GM11168 (cell line): ENCODE results near the gene AOC3.
"Not testable (repeated sequence)": the region's sequence is repeated elsewhere in the genome, so short reads cannot be mapped to it uniquely, and the experiment has no call there.

Source experiments
- in situ Hi-C: fragments of 300-500 bp; cut with MboI; formaldehyde crosslinking; loops from one replicate; pipeline ENCODE4 v1.12.0; 2022; ENCODE audit warnings: low sequenced_read_pairs; ENCODE audit not compliant: unreplicated experiment

The AOC3 gene

DNA sequence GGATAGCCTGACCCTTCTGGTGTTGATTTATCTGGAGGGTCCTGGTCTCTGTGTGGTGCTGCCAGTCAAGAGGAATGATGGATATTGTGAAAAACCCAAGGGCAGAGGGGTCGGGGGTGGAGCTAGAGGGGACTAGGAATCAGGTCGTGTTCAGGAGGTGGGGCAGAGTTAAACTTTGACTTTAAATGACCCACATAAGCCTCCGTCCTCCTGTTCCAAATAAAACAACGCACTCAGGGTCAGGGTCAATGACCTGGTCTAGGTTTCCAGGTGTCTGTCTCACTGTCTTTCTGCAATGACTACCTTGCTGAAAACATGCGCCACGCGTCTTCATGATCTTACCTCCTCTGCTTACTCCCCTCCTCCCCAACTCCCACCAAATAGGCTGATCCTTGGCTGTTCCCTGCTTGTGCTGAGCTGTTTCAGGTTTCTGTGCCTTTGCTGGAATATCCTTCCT, 14.7 kb downstream of the AOC3 start:
- in situ Hi-C loops: no loop called here

DNA sequence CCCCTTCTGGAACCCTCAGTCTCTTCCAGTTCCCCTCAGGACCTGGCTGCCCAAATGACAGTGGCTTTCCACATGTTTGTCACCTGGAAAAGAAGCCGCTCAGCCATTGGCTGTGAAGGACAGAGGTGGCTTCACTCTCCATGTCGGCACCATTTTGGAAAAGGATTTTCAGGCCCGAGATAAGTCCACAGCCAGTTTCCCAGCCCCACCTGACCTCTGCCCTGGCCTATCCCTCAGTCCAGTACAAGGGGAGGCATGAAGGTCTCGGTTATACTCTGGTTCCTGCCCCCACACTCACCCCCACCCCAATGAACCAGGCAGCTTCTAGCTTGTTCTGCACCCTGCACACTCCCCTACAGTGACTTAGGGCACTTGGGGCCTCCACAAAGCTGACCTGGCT, 15.2 kb downstream of the AOC3 start:
- in situ Hi-C loops: no loop called here

DNA sequence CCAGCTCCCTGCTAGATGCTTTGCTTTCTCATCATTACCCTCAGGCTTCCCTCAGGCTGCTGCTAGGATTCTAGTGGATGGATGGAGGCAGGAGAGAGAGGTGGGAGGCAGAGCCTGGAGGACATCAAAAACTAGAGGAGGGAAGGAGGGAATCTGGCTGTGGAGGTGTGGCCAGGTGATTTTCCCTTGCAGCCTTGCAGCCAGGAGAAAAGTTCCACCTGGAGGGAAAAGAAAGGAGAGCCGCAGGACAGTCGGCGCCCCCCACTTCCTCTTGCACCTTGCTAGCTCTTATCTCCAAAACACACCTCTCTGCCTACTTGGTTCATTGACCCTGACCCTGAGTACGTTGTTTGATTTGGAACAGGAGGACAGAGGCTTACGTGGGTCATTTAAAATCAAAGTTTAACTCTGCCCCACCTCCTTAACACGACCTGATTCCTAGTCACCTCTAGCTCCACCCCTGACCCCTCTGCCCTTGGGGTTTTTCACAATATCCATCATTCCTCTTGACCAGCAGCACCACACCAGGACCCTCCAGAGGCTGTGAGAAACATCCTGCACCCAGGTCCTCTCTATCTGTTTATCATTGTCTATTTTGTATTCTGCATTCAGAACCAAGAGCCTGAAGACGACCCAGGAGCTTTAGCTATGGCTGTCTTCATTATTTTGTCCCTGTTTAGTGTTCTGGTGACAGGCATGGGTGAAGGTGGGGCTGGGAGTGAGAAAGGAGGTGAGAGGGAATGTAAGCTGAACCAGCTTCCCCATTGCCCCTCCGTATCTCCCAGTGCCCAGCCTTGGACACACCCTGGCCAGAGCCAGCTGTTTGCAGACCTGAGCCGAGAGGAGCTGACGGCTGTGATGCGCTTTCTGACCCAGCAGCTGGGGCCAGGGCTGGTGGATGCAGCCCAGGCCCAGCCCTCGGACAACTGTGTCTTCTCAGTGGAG, 15.9 kb downstream of the AOC3 start:
- in situ Hi-C loops: no loop called here

DNA sequence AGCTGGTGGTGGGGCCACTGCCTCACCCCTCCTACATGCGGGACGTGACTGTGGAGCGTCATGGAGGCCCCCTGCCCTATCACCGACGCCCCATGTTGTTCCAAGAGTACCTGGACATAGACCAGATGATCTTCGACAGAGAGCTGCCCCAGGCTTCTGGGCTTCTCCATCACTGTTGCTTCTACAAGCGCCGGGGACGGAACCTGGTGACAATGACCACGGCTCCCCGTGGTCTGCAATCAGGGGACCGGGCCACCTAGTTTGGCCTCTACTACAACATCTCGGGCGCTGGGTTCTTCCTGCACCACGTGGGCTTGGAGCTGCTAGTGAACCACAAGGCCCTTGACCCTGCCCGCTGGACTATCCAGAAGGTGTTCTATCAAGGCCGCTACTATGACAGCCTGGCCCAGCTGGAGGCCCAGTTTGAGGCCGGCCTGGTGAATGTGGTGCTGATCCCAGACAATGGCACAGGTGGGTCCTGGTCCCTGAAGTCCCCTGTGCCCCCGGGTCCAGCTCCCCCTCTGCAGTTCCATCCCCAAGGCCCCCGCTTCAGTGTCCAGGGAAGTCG, 16.8 kb downstream of the AOC3 start:
- in situ Hi-C loops: not testable (repeated sequence)

DNA sequence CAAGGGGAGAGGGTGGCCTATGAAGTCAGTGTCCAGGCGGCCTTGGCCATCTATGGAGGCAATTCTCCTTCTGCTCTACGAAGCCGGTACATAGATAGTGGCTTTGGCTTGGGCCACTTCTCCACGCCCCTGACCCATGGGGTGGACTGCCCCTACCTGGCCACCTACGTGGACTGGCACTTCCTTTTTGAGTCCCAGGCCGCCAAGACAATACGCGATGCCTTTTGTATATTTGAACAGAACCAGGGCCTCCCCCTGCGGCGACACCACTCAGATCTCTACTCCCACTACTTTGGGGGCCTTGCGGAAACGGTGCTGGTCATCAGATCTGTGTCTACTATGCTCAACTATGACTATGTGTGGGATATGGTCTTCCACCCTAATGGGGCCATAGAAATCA, 17.3 kb downstream of the AOC3 start:
- in situ Hi-C loops: no loop called here

DNA sequence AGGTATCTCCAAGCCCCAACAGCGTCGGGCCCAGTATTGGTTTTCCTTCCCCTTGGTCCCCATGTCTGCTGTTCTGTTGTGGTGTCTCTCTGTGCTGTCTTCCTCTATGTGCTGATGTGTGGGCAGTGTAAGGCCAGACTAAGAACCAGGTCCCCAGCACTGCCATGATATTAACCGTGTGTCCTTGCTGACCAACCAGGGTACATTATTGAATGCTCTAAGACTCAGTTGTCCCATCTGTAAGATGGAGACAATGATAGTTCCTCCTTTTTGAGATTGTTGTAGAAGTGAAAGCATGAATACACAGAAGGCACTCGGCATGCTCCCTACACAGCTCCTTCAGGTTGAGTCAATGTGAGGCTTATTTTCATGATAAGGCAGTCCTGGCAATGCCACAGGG, 20.6 kb downstream of the AOC3 start:
- in situ Hi-C loops: no loop called here

DNA sequence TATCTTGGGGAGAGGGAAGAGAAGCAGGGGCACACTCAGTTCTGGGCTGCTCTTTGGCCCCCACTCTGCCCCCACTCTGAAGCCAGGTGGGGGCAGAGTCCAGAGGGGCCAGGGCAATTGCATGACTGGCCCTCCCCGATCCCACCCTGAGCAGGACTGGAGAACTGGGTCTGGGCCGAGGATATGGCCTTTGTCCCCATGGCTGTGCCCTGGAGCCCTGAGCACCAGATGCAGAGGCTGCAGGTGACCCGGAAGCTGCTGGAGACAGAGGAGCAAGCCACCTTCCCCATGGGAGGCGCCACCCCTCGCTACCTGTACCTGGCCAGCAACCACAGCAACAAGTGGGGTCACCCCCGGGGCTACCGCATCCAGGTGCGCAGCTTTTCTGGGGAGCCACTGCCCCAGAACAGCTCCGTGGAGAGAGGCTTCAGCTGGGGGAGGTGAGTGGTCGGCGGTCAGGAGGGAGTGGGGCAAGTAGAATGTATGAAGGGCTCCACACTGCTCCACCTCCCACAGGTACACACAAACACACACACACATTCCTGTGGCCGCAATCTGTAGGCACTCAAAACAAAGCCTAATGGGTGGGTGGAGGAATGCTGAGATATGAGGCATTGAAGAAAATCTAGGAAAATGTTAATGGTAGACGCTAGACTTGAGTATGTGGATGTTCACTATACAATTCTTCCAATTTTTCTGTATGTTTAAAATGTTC, 21.4 kb downstream of the AOC3 start:
- in situ Hi-C loops: no loop called here

DNA sequence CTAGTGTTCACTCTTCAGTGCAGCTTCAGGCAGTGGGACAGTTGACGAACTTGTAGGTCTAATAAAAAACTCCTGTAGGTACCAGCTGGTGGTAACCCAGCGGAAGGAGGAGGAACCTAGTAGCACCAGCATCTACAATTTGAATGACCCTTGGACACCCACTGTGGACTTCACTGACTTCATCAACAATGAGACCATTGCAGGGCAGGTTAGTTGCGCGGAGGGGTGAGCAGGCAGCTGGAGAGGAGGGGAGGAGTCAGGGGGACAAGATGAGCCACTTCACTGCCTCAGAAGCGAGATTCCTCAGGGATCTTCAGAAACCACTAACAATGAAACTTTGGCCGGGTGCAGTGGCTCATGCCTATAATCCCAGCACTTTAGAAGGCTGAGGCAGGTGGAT, 22.3 kb downstream of the AOC3 start:
- in situ Hi-C loops: no loop called here

DNA sequence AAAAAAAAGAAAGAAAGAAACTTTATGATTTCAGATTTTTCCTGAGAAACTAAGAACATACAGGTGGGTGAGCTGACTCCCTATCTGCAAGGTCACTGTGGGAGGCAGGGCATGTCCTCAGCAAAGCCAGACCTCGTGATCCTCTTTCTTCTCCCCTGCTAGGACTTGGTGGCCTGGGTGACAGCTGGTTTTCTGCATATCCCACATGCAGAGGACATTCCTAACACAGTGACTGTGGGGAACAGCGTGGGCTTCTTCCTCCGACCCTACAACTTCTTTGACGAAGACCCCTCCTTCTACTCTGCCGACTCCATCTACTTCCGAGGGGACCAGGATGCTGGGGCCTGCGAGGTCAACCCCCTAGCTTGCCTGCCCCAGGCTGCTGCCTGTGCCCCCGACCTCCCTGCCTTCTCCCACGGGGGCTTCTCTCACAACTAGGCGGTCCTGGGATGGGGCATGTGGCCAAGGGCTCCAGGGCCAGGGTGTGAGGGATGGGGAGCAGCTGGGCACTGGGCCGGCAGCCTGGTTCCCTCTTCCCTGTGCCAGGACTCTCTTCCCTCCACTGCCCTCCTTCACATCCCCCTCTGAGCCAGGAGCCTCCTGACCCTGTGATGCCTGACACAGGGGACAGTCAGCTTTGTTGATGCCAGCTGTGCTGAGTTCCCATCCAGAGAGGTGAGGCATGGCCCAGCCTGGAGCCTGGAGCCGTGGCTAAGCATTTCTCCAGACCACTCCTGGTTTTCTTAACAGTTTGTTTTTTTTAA, 23.1 kb downstream of the AOC3 start:
- in situ Hi-C loops: not testable (repeated sequence)

DNA sequence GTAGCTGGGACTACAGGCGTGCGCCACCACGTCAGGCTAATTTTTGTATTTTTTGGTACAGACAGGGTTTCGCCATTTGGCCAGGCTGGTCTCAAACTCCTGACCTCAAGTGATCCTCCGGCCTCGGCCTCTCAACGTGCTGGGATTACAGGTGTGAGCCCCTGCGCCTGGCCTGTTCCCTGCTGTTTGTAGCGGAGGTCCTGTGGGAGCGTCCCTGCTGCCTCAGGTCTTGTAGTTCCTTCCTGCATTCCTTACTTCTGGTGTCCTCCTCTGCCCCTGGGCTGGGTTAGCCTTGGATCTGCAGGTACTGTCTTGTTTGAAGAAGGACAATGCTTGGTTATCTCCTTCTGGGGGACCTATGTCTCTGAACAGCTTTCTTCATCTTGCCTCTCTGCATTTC, 26.0 kb downstream of the AOC3 start:
- in situ Hi-C loops: no loop called here

DNA sequence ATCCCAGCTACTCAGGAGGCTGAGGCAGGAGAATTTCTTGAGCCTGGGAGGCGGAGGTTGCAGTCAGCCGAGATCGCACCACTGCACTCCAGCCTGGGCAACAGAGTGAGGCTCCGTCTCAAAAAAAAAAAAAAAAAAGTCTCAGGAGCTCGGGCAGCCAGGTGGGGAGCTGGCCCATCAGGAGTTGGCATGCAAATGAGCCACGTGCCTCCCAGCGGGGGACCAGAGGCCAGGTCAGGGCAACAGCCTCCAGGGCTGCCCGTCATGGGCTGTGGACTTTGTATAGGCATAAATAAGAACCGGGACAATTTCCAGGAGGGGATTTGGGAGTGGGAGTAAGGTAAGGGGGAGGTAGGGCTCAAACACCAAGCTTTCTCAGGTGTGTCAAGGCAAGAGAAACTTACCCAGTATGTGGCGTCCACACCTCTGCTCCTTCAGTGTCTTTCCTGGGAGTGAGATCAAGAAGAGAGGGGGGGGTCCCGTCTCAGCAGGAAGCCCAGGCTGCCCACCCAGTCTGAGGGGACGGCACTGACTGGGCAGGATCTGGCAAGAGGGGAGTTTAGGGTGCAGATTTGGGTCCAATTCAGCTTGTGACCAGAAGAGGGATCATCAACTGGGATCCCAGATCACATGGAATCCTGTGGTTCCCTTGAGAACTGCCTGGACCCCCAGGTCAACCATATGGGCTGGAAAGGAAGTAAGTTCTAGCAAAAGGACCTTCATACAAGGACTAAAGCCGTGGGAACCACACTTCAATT, 27.3 kb downstream of the AOC3 start:
- in situ Hi-C loops: no loop called here

DNA sequence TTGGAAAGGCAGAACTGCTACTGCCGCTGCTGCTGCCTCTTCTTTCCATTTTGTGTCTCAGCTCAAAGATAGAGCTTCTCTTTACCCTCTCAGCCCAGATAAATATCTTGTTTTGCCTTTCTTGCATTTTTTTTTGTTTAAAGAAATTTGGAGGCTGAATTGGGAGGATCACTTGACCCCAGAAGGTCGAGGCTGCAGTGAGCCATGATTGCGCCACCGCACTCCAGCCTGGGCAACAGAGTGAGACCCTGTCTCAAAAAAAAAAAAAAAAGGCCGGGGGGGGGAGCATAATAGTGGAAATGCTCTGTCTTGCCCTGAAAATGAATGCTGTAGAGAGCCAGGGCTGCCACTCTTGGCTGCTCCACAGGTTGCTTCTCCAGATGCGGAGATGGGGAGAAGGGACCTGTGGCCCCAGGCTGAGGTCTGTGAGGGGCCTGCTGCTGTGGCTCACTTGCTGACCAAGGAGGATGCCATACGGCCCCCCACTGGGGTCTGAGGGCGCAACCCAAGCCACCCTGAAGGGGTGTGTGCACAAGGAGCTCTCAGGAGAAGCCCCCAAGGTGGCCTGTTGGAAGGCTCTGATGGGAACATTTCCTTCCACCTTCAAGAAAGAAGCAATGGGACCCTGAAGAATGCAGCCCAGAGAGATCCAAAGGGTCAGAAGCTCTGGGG, 28.1 kb downstream of the AOC3 start:
- in situ Hi-C loops: no loop called here

DNA sequence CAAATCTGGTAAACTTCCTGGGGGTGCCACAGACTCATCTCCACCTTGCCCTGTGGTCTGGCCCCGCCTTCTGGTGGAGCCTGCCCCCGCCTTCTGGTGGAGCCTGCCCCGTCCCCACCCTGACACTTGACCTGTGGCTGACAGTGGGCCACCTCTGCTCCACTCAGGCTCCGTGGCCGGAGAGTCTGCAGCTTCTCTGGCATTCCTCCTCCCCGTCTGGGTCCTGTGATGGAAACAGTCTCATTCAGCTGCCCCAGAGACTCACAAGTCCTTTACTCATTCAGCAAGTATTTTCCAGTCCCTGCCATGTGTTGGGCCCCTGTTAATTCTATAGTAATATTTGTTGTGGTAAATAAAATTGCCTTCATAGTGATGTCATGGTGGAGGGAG, 28.6 kb downstream of the AOC3 start:
- in situ Hi-C loops: no loop called here

DNA sequence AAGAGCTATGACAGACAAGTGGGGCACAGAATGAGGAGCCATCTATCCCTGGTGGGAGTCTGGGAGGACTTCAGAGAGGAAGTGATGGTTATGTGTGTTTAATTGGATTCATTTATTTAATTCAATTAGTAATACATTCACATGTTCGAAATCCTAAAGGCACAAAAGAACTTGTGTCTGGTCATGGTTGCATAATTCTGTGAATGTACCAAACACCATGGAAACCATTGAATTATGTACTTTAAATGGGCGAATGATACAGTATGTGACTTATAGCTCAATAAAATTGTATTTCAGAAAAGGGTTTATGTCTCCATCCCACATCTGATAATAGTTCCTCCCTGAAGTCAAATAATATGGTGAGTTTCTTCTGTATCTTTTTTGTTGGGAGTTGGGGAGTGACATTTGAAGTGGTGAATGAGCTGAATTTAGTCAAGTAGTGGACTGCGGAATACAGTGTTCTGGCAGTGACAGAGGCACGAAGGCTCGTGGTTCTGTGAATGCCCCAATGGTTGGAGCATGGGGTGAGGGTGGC, 29.8 kb downstream of the AOC3 start:
- in situ Hi-C loops: no loop called here

DNA sequence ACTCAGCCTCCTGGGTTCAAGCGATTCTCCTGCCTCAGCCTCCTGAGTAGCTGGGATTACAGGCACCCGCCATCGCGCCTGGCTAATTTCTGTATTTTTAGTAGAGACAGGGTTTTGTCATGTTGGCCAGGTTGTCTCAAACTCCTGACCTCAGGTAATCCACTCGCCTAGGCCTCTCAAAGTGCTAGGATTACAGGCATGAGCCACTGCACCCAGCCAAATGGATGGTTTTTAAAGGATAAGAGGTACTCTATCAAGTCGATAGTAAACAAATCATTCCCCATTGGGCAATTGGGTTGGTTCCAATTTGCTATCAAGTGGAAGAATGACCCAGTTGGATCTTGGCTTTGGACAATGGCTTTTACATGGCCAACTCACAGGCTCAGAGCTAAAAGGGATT, 30.7 kb downstream of the AOC3 start:
- in situ Hi-C loops: not testable (repeated sequence)

DNA sequence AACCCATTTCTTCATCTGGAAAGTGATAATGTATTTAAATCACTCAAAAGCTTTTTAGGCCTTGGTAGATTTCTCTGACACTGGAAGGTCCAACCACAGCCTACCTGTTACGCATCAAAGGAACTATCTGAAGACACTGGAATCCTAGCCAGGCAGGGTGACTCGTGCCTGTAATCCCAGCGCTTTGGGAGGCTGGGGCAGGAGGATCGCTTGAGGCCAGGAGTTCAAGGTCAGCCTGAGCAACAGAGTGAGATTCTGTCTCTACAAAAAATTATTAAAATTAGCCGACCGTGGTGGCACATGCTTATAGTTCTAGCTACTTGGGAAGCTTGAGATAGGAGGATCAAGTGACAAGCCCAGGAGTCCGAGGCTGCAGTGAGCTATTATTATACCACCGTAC, 31.2 kb downstream of the AOC3 start:
- in situ Hi-C loops: no loop called here

DNA sequence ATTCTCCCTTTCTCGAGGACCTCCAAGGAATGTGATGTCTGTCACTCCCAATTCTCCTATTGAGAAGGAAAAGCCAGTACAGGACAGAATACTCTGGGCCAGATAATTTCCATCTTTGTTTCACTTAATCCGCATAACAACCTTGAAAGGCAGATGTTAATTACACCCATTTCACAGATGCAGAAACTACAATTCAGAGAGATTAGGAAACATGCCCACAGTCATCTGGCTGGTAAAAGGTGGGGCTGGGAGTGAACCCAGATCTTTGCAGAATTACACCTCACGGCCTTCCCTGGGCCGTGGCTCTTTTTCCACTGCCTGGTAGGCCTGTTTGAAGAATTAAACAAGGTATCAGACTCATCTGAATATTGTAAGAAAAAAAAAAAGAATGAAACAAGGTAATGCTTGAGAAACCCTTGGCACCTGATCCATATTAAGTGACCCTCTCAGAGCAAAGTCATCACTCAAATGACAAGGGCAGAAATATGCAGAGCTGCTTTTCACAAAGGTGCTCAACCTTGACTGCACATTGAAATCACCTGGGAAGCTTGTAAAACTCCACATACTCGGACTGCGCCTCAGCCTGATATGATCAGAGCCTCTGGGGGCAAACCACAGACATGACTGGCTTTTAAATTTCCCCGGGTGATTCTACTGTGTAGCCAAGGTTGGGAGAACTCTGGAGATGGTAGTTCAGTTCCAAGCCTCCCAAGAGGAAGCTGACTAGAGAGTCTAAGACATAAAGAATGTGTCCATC, 33.0 kb downstream of the AOC3 start:
- in situ Hi-C loops: no loop called here

DNA sequence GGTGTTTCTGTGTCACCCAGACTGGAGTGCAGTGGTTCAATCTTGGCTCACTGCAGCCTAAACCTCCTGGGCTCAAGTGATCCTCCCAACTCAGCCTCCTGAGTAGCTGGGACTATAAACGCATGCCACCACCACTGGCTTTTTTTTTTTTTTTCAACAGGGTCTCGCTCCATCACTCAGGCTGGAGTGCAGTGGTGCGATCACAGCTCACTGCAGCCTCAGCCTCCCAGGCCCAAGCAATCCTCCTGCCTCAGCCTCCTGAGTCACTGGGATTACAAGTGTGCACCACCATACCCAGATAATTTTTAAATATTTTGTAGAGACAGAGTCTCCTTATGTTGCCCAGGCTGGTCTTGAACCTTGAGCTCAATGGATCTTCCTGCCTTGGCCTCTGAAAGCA, 34.8 kb downstream of the AOC3 start:
- in situ Hi-C loops: not testable (repeated sequence)
